AG20443 (cell line): Measurements from ENCODE around the gene LGI2.

Experiments used
- DNase-seq: peaks from one replicate; pipeline ENCODE4 v3.0.0; 2012; ENCODE audit warnings: low spot score, mixed read lengths

Gene LGI2

GRCh38 chr4:24966076-24966475 lies 64.7 kb downstream of the LGI2 start:
- DNase-seq, result no peak

- no peak for DNase-seq
Observed at GRCh38 chr4:24965627-24966026, 65.1 kb downstream of the LGI2 start.

DNA sequence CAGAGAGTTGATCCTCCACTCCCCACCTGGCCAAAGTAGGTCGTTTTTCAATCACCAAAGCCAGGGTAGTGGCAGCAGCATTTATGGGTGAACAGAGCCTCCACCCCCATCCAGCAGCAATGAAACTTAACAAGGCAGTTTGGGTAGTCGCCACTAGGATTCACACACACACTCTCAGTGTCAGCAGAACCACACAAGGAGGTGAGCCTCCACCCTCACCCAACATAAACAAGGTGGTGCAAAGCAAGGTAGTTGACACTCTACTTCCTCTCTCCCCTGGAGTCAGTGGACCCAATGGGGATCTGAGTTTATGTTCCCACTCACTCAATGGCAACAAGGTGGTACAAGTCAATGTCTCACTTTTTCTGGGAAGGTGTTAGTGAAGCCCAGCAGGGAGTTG lies 67.5 kb downstream of the LGI2 start:
- no peak for DNase-seq

DNA sequence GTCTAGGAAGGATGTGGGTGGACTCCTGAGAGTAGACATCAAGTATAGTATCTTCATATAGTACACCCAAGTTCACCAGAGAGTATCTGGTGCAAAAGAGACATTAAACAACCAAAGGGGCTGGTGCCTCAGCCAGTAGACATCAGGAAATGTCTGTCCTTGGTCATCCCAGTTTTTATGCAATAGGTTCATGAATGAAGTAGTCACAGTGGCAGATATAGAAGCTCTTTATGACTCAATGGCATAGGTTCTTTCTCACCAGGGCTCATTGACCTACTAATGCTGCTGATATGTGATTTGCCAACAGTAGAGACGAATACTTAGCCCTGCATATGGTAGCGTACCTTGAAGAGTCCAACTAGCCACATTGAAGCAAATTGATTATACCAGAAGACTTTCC lies 72.9 kb downstream of the LGI2 start:
- no peak for DNase-seq

DNA sequence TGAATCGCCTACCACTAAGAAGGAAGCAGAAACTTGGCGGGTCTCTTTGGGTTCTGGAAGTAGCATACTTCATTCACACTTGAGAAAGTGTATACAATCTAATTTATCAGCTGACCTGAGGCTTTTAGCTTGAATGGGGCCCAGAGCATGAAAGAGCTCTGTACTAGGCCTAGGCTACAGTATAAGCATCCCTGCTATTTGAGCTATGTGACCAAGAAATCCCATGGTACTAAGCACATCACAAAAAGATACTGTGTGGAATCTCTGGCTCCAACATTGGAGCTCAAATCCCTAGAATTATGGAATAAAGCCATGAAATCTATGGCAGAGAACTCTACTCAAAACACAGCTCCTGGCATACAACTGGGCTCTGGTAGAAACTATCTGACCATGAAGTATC lies 74.0 kb downstream of the LGI2 start:
- DNase-seq, result no peak

- no peak for DNase-seq
Observed at GRCh38 chr4:24956091-24956490, 74.7 kb downstream of the LGI2 start.

GRCh38 chr4:24952667-24953066 lies 78.1 kb downstream of the LGI2 start:
- no peak for DNase-seq

DNA sequence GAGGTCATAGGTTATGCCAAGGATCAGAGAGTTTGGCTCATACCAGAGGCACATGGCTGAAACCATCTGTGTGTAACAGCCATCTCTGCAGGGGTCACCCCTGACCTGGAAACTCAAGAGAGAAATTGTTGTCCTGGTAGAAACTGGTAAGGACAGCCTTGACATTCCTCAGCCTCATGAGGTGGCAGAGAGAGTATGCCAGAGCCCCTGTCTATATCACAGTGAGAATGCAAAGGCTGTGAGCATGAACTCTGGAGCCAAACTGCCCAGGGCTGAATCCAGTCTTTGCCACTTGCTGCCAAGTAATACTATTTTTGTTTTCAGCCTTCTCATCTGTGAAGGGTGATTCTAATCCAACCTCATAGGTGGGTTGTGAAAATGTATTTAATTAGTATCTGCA lies 80.8 kb downstream of the LGI2 start:
- no peak for DNase-seq
